GM18907 (cell line): ENCODE measurements around the gene FAM20B.
"Not testable (repeated sequence)": the region's sequence is repeated elsewhere in the genome, so short reads cannot be mapped to it uniquely, and the experiment has no call there.

ENCODE experiments used
- ATAC-seq: cut with Tn5 transposase; IDR thresholded peaks from one replicate; pipeline ENCODE4 v1.9.1; 2021; ENCODE audit warnings: mild to moderate bottlenecking, moderate library complexity; ENCODE audit not compliant: unreplicated experiment

The FAM20B gene

GRCh38 chr1:179025125-179025974 is at the start of gene FAM20B:
Gene FAM20B (plus strand): TSS chr1:179025894. CDS start chr1:179043848, 17,954 bp downstream.
- ATAC-seq, result peak; percentile 84

GRCh38 chr1:178976541-178976940 is 49.2 kb upstream of the FAM20B start:
- ATAC-seq, result no peak

- ATAC-seq, result no peak
These were observed 39.5 kb upstream of the FAM20B start for GRCh38 chr1:178986204-178986603.

DNA sequence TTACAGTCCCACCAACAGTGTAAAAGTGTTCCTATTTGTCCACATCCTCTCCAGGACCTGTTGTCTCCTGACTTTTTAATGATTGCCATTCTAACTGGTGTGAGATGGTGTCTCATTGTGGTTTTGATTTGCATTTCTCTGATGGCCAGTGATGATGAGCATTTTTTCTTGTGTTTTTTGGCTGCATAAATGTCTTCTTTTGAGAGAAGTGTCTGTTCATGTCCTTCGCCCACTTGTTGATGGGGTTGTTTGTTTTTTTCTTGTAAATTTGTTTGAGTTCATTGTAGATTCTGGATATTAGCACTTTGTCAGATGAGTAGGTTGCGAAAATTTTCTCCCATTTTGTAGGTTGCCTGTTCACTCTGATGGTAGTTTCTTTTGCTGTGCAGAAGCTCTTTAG is 37.5 kb upstream of the FAM20B start:
- ATAC-seq, result not testable (repeated sequence)

DNA sequence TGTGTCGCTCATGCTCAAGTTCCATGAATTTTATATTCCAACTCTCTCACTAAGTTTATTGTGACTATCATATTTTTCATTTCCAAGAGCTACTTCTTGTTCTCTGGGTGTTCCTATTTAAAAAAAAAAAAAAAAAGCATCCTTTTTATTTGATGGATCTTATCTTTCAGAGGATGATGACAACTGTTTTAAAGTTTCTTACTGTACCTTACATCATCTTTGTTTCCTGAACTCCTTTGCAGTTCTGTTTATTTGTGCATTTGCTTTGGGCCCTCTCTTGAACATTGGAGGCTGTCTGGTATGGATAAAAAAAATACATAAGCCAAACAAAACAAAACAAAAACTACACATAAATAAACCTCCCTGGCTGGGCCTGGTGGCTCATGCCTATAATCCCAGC is 32.1 kb upstream of the FAM20B start:
- ATAC-seq, result no peak

GRCh38 chr1:178997428-178997827 is 28.3 kb upstream of the FAM20B start:
- ATAC-seq, result no peak

GRCh38 chr1:178998295-178998694 is 27.4 kb upstream of the FAM20B start:
- ATAC-seq, result no peak

DNA sequence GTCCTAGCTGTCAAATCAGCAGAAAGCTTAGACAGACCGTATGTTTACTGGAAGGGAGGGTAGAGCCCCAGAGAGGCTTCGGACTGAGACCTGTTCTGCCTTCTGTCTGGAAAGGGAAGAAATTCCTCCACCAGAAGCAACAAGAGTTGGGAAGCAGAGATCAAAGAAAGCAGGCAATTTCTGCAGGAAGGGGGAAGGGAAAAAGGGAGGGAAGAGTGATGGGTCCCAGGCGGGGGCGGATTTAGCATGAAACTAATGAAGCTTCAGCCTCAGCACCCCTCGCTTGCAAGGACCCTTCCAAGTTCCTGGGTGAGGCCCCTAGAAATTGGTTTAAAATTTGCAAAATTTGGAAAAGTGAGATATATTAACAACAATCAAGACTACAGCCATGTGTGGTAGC is 26.6 kb upstream of the FAM20B start:
- no peak for ATAC-seq

DNA sequence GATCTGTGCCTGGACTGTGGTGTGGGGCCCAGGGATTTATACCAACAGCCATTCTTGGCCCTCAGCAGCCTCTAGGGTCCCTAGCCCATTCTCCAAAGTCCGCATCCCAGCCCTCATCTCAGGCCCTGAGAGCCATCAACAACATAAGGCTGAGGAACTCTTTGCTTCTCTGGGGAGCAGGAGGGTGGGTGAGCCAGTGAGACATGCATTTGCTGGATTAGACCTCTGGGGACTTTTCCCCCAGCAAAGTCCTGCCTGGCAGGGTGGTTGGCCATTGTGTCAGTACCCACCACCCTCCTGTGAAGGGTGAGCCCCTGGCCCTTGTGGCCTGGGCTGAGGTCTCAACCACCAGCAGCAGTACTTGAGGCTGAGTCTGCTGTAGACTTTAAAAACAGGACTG is 24.2 kb upstream of the FAM20B start:
- no peak for ATAC-seq

- ATAC-seq, result peak; percentile 6
These were observed 23.6 kb upstream of the FAM20B start for GRCh38 chr1:179002064-179002463.

- peak; percentile 86 for ATAC-seq
These were observed 22.9 kb upstream of the FAM20B start for GRCh38 chr1:179002552-179003345.

GRCh38 chr1:179003512-179004066 is 22.1 kb upstream of the FAM20B start:
- ATAC-seq, result no peak

GRCh38 chr1:179007233-179007632 is 18.5 kb upstream of the FAM20B start:
- ATAC-seq, result no peak

DNA sequence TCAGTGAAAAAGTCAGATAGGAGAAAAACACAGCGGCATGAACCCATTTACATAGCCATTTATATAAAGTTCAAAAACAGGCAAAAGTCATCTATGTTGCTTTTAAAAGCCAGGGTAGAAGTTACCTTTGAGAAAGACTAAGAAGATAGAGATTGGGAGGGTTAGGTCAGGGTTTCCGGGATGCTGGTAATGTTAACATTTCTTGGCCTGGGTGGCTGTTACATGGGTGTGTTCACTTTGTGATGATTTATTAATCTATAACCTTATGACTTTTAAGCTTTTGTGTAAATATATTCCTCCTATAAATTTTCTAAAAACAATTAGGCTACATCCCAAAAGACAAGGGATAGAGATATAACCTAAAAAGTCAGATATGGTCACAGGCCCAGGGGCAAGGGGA is 15.0 kb upstream of the FAM20B start:
- ATAC-seq, result no peak

DNA sequence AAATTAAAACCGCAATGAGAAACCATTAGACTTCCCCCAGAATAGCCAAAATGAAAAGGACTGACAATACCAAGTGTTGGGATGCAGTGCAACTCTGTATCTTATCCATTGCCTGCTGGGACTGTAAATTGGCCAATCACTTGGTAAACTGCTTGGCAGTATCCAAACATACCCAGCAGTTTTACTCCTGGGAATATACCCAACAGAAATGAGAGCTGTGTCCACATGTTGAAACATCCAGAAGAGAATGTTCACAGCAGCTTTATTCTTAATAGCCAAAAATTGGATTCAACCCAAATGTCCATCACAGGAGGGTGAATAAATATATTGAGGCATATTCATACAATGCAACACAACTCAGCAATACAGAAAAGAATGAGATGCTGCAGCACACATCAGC is 13.7 kb upstream of the FAM20B start:
- ATAC-seq, result no peak

DNA sequence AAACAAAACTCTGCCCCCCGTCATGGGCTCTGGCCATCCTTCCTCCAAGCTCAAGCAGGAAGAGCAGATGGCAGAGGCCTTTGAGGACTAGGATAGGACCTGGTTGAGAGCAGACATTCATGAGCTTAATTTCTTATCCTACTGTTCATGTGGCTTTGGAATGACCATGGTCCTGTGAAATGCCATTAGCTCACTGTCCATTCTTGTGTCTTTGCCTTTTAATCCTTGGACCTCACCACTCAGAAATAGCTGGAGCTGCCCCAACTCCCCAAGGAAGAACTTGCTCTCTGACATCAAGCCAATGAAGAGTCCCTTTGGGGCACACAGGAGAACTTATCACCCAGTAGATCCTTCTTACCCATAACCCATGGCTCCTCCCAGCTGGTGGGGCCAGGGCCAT is 11.6 kb upstream of the FAM20B start:
- ATAC-seq, result no peak

DNA sequence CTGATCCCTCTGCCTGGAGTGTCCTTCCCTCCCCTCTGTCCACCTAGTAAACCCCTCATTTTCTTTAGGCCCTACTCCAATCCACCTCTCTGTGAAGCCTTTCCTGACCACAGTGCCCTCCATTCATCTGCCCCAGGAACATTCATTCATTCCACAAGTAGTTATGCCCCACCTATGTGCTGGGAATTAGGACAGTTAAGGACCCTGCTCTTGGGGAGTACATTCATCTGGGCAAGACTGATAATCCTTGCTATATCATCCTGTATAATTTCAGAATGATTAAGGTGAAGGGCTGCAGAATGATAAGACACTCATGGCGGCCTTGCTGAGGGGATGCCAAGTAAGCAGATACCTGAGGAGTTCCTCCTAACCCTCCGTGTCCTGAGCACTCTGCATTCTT is 10.3 kb upstream of the FAM20B start:
- no peak for ATAC-seq

DNA sequence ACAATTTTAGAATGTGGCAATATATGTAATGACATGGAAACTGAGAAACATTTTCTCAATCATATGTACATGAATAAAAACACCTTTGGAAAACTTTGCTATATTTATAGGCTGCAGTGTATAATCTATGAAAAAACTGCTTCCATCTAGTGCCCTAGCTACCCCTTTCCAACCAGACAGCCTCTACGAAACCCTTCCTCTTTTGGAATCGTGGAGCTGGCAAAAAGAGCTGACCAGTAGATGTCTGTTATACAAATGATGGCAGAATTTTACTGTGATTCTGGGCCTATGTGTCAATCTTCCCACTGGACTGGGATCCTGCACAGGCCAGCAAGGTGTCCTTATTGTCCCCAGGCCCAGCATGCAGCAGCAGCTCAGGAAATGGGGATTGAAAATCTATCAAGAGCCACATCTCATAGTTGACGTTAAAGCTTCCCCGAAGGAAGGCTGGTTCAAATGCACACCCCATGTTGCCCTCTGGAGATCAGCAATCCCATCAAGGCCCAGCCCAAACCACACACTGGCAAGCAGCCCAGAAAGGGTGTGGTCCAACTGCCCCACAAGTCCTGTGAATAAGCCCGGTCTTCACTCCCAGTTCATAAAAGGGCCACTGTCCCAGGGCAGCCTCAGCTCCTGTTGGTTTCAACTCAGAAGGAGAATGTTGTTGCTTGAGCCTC is 8.8 kb upstream of the FAM20B start:
- no peak for ATAC-seq

DNA sequence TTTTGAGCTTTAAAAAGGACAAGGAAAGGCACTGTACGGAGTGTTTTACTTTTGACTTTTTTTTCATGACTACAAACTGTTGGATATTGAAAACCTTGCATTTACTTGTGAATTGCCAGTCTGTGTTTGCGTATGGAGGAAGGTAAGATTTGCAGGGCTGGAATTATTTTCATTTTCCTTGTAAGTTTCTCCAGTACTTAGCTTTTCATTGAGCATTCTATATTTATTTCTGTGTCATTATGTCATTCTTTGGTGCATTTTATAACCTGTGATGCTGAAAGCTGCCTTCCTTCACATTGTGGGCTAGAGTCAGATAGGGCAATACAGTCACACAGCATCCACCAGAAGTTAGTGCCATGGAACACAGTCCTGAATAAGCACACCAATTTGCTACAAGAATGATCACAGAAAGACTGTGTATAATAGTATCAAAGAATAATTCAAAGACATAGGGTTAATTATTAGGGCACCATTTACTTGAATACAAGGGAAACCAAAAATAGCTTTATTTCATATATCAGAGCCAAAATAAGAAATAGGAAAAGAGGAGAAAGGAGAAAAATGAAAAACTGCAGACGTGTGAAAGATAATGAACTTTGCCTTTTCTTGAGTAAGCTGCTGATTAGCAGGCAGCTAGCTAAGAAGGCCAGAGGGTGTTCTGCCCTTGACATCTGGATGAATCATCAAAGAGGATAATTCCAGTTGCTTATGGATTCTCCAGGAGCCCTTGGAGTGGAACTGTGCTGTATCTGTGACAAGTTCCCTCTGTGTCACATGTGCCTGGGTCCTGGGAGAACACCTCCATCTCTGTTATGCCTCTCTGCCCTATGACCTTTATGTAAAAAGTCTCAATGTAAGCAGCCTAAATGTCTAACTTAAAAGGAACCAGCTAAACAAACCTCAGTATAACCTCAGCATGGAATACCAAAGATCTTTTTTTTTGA is 8.0 kb upstream of the FAM20B start:
- no peak for ATAC-seq

DNA sequence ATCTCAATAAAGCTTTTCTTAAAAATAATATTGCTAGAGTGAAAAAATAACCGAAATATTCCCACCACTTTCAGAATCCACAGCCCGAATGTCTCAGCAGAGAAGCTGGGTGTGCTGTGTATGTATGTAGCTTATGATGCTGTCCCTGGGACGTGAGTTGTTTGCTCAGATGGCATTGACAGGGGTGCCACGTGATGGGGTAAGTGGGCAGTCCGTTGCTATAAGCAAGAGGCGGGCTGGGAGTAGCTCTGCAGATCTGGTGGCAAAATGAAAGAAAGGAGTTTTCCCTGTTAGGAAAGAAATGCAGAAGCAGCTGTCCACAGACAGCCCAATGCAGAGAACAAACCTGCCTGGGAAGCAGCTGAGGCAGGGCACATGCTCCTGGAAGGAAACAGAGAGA is 3.8 kb upstream of the FAM20B start:
- no peak for ATAC-seq
